GM12878 (cell line): ENCODE measurements around the gene SCTR. TPM values are rescaled to one million over a fixed set of nuclear protein-coding genes. Genes with fewer than 3 reads are reported as not detected.

Experiments used
- ASH2L ChIP-seq: fragments of 300-600, 200-600 bp; sonication (generic); IDR thresholded peaks from 2 replicates; pipeline ENCODE4 v1.6.1; 2017; ENCODE audit warnings: low read depth, mild to moderate bottlenecking, borderline replicate concordance
- BCL11A ChIP-seq: IDR thresholded peaks from 2 replicates; pipeline ENCODE4 v1.6.1; 2011; ENCODE audit warnings: low read depth, low read length
- BCLAF1 ChIP-seq: fragments of 450-650 bp; IDR thresholded peaks from 2 replicates; pipeline ENCODE4 v1.6.1; 2017; ENCODE audit warnings: antibody characterized with exemption, mild to moderate bottlenecking, moderate library complexity
- CHD4 ChIP-seq: fragments of 200-600 bp; sonication (generic); IDR thresholded peaks from 2 replicates; pipeline ENCODE4 v1.6.1; 2016; ENCODE audit warnings: mild to moderate bottlenecking
- E4F1 ChIP-seq: fragments of 450-650 bp; IDR thresholded peaks from 2 replicates; pipeline ENCODE4 v1.6.1; 2018; ENCODE audit warnings: borderline replicate concordance, mild to moderate bottlenecking; ENCODE audit not compliant: partially characterized antibody
- FOXM1 ChIP-seq: IDR thresholded peaks from 2 replicates; pipeline ENCODE4 v1.6.1; 2012; ENCODE audit warnings: low read depth, mild to moderate bottlenecking, inconsistent platforms, low read length, moderate library complexity
- MYC ChIP-seq: IDR thresholded peaks from 2 replicates; pipeline ENCODE4 v1.6.1; 2011; ENCODE audit warnings: mild to moderate bottlenecking, low read length, moderate library complexity, inconsistent platforms; ENCODE audit not compliant: insufficient read depth, insufficient replicate concordance, insufficient read length, severe bottlenecking
- NBN ChIP-seq: fragments of 450-650 bp; IDR thresholded peaks from 2 replicates; pipeline ENCODE4 v1.6.1; 2016
- NFYB ChIP-seq: IDR thresholded peaks from 2 replicates; pipeline ENCODE4 v1.6.1; 2011; ENCODE audit warnings: low read depth, mild to moderate bottlenecking, low read length, improper control_type of control experiment, moderate library complexity; ENCODE audit not compliant: insufficient read depth
- SMAD1 ChIP-seq: fragments of 450-650 bp; IDR thresholded peaks from 2 replicates; pipeline ENCODE4 v1.6.1; 2018; ENCODE audit warnings: mild to moderate bottlenecking, low read depth; ENCODE audit not compliant: partially characterized antibody
- STAT1 ChIP-seq: fragments of 450-650 bp; conservative IDR thresholded peaks from 2 replicates; pipeline ENCODE4 v1.6.1; 2014; ENCODE audit warnings: antibody characterized with exemption, mild to moderate bottlenecking
- polyA plus RNA-seq, 11 experiments: library from polyadenylated mRNA; depleted of rRNA in 4 of 11; unstranded in 6 of 11; stranded (reverse) in 5 of 11; fragments of >200 nt; fragmentation: Nextera tagmentation in 4 of 11; fragmentation: Illumina TruSeq in 1 of 11; extraction: Ambion mirVana in 4 of 11; extraction: Trizol in 1 of 11; gene quantifications; 1 replicate in 1 of 11; 2 replicates in 10 of 11; pipeline versions ENCODE4 v1.2.1 to v1.2.3, GENCODE V29; 2011 to 2016; ENCODE audit warnings: inconsistent platforms in 2 of 11, missing spikeins in 2 of 11, low read depth in 1 of 11
- total RNA-seq, 4 experiments: library from RNA; depleted of rRNA in 3 of 4; stranded (reverse); fragments of >200 nt in 3 of 4; fragmentation: Illumina TruSeq in 1 of 4; extraction: Trizol in 1 of 4; gene quantifications; 2 replicates each; pipeline versions ENCODE4 v1.2.1 to v1.2.3, GENCODE V29; 2013 to 2021

SCTR gene
- total and polyA plus RNA-seq, 10 of the 15 experiments (the other 5 are each of a cell fraction or from before 2014, with no cell fraction given): 0.26 TPM; not detected in 9

GRCh38 chr2:119468154-119468955, 55.9 kb downstream of the SCTR start (continued):
- TF ChIP-seq NFYB (no peak), STAT1 (no peak), ASH2L (no peak), SMAD1 (no peak), NBN (no peak), FOXM1 (no peak), BCL11A (no peak), CHD4 (no peak), MYC (no peak), BCLAF1 (no peak), E4F1 (no peak)
